ENCODE results near the gene SLC9A3.

The SLC9A3 gene

GRCh38 chr5:554284-554988 is 30.2 kb upstream of the SLC9A3 start:
- no peak for DNase-seq

DNA sequence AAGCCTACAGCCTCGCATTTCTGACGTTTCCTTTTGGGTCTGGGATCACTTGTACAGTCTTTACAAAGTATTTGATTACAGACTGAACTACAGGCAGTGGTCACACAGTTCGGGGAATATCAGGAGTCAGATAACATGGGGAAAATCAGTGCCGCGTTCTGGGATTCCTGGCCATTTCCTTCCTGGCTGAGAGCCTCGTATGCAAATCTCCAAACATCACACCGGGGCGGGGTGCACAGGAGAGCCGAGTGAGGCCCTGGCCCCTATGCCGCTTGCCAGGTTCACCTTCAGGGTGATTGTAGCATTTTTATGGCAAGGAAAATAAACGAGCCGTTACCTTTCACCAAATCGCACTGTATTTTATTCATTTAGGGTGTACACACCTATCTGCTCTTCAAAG is 29.6 kb upstream of the SLC9A3 start:
- no peak for DNase-seq

- DNase-seq, result no peak
These were observed 27.2 kb upstream of the SLC9A3 start for GRCh38 chr5:551406-551805.

DNA sequence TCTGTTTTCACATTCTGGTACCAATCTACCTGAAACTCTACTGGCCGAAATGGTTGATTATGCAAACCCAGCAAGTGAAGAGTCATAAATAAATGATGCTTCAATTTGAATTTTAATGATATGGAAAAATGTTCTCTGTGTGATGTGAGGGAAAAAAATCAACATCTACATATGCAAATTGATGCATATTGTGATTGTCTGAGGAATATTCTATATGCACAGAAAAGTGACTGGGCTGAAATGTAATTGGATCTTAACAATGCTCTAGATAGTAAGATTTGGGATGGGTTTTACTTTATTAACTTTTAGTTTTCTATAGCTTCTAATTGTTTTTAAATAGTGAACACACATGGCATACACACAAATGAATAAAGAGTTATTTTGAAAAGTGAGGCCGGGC is 25.0 kb upstream of the SLC9A3 start:
- no peak for DNase-seq

DNA sequence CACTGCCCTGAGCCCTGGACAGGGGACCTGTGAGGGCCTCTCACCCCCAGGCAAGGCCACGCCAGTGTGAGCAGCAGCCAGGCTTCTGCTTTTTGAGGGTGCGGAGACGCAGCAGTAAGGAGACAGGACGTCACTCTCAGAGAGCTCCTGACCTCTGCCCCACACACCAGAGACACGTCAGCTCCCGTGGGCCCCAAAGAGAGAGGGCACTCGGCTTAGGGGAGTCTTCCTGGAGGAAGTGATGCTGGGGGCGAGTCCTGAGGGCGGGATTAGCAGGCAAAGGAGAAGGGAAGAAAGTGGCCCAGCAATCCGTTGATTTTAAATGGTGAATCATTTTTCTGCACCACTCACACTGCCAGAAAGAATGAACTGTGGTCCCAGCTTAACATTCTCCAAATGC is 24.0 kb upstream of the SLC9A3 start:
- no peak for DNase-seq

GRCh38 chr5:547086-547924 is 23.1 kb upstream of the SLC9A3 start:
- DNase-seq, result no peak

- DNase-seq, result no peak
These were observed 22.2 kb upstream of the SLC9A3 start for GRCh38 chr5:546376-546908.

GRCh38 chr5:545641-546375 is 21.6 kb upstream of the SLC9A3 start:
- DNase-seq, result no peak

GRCh38 chr5:544675-545355 is 20.6 kb upstream of the SLC9A3 start:
- DNase-seq, result no peak

GRCh38 chr5:543755-544674 is 19.8 kb upstream of the SLC9A3 start:
- DNase-seq, result no peak

DNA sequence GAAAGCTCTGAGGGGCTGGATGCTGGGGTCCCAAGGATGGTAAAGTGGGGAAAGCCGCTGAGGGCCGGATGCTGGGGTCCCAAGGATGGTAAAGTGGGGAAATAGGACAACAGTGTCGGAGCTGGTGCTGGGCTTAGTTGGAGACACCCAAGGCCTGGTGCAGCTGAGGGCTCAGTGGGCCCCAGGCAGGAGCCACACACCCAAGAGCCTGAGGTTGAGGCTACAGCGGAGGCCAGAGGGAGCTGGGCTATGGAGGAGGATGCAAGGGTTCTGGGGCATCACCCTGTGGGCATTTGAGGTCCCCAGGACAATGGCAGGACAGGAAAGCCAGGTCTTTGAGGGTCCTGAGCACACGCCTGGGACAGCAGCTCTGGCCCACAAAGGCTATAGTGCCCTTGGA is 19.1 kb upstream of the SLC9A3 start:
- no peak for DNase-seq

DNA sequence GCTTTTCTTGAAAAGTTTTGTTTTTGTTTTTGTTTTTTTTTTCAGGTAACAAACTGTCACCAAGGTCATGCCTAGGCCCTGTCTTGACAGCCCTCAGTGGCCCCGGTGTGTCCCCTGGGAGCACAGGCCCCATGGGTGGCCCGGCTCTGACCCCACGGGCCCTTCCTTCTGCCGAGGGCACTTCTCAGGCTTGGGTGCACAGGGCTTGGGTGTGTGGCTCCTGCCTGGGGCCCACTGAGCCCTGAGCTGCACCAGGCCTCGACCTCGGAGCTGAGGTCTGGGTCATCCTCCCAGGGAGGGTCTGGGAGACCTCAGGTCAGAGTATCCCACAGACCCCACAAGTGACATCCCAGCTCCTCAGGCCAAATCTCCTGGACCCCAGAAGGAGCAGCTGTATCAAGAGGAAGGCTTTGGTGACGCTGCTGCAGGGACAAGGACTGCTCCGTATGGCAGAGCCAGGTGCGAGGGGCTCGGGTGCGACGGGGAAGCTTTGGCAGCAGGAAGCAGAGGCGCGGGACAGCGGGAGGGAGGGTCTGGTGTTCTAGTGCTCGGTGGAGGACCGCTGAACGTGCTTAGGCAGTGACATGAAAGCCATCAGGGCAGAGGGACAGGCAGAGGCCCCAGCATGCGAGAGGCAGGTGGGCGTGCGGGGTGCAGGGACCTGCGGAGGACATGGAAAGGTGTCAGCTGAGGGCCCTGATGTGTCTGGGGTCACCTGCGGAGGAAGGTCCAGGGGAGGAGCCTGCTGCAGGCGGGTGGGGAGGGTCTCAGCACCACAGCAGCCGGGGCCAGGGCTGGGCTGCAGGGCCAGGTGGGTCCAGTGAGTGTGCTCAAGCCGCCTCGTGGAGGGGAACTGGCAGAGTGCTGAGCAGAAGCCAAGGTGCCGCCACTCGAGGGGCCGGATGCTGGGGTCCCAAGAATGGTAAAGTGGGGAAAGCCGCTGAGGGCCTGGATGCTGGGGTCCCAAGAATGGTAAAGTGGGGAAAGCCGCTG is 18.4 kb upstream of the SLC9A3 start:
- DNase-seq, result no peak

GRCh38 chr5:541539-542318 is 17.5 kb upstream of the SLC9A3 start:
- DNase-seq, result no peak

- no peak for DNase-seq
These were observed 16.8 kb upstream of the SLC9A3 start for GRCh38 chr5:540906-541538.

DNA sequence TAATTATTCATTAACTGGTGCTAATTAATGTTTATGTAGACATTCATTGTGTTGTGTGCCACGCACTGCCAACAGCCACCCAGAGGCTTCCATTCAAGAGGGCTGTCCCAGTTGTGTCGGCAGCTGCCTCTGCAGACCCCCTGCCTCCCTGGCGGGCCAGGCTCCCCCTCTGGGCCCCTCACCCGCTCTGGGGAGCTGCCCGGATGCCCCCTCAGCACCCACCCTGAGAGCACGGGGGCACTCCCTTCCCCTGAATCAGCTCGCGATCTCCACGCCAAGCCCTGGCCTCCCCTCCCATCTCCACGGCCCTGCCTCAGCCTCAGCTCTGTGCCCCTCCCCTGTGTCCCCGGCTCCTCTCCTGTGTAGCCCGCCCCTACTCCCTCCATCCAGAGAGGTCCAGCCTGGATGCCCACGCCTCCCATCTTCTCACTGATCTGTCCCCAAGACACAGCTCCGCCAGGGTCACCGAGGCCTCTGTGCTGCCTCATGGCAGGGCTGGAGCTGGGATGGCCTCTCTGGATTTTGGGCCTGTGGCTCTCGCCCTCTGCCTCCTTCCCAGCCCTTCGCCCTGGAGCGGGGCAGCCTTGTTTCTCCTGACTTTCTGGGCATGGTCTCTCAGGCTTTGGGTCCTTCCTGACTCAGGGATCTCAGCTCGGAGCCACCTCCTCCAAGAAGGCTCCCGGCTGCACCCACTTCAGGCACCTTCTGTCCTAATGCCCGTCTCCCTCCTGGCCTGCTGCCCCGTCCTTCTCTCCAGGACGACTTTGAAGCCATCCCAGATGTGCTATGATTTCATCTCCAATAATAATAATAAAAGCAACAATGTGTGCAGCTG is 16.0 kb upstream of the SLC9A3 start:
- no peak for DNase-seq

GRCh38 chr5:539469-540070 is 15.3 kb upstream of the SLC9A3 start:
- DNase-seq, result no peak

DNA sequence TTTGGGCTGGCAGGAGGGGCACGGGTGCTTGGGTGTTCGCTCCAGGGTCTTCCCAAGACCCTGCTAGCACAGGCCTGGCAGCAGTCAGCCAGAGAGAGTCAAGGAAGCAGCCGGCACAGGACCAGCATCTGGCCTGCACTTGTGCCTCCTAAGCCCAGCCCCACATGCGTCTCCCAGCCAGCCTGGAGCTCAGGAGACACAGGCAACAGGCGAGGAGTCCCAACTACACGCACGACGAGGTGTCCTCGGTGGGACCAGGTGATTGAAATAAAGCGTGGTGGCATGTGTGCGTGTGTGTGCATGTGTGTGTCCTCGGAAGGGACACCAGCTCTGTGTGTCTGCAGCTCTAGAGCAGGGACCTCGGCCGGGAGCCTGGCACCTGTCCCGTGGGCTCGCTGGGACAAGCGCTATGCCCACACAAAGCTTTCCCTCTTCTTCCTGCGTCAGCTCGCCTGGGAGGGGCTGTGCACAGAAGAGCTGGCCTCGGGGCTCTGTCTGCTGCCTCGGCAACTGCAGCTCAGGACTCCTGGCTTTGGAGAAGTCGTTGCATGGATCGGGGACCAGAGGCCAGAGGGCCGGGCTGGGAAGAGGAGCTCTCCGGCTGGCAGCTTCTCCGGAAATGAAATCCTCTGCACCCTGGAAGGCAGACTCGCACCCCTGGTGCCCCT is 14.7 kb upstream of the SLC9A3 start:
- no peak for DNase-seq

Measured in NCI-H2081 treated with DMSO at 0.1 percent for 48 hours (cell line).